GM12874 (cell line): Measurements from ENCODE around the gene TERF2IP.

Source experiments
- TF ChIP-seq, protein P1 (sequence below): IDR thresholded peaks from 2 replicates; pipeline ENCODE4 v1.5.1; 2011; ENCODE audit warnings: low read depth, mild to moderate bottlenecking, control low read depth, low read length, moderate library complexity; ENCODE audit not compliant: insufficient read depth

Gene TERF2IP

DNA sequence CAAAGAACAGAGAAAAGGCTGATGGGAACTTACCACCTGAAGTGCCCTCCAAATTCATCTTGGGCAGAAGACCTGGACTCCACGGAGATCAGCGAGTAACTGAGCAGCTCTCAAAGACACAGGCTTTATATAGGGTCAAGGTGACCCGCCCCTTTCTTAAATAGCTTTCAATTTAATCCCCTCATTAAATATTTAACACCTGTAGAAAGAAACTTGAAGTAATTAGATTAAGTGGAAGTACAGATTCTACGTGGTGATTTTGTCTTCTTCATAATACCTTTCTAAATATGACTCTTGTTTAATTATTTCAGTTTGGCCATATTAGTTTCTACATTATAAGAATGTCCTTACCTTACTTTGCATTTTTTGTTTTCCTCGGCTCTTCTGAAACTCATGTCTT is 53.8 kb downstream of the TERF2IP start, which contains the start of gene DUXB:
Gene DUXB (minus strand): TSS at position 101 of the 400 bp plus-strand sequence. CDS start 43 bp downstream, at position 58.
- TF ChIP-seq, protein P1, sequence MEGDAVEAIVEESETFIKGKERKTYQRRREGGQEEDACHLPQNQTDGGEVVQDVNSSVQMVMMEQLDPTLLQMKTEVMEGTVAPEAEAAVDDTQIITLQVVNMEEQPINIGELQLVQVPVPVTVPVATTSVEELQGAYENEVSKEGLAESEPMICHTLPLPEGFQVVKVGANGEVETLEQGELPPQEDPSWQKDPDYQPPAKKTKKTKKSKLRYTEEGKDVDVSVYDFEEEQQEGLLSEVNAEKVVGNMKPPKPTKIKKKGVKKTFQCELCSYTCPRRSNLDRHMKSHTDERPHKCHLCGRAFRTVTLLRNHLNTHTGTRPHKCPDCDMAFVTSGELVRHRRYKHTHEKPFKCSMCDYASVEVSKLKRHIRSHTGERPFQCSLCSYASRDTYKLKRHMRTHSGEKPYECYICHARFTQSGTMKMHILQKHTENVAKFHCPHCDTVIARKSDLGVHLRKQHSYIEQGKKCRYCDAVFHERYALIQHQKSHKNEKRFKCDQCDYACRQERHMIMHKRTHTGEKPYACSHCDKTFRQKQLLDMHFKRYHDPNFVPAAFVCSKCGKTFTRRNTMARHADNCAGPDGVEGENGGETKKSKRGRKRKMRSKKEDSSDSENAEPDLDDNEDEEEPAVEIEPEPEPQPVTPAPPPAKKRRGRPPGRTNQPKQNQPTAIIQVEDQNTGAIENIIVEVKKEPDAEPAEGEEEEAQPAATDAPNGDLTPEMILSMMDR, result no peak

DNA sequence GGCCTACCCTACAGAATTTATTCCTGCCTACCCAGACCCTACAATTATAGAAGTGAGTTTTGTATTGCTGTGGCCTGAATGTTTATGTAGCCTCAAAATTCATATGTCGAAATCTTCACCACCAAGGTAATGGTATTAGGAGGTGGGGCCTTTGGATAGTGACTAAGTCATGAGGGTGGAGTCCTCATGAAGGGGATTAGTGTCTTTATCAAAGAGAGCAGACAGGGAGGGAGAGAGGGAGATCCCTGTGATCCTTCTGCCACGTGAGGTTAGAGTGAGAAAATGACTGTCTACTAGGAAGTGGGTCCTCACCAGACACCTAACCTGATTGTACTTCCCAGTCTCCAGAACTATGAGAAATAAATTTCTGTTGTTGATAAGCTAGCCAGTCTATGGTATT is 54.7 kb downstream of the TERF2IP start:
- TF ChIP-seq, protein P1, result no peak

DNA sequence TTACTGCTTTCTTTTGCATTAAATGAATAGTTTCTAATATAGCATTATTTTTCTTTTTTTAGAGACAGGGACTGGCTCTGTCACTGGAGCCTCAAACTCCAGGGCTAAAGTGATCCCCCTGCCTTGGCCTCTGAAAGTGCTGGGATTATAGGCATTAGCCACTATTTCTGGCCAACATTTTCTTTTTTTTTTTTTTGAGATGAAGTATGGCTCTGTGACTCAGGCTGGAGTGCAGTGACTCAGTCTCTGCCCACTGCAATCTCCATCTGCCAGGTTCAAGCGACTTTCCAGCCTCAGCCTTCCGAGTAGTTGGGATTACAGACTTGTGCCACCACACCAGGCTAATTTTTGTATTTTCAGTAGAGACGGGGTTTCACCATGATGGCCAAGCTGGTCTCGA is 55.7 kb downstream of the TERF2IP start:
- TF ChIP-seq, protein P1, result no peak
